IMR-90 (cell line): ENCODE measurements around the gene KRT39. TPM values are rescaled to one million over a fixed set of nuclear protein-coding genes. Genes with fewer than 3 reads are reported as not detected.

Source experiments
- ATAC-seq: fragments of 200-7000 bp; cut with Tn5 transposase; 2 replicates; pipeline ENCODE4 v1.9.1; 2020; ENCODE audit warnings: low read depth, mild to moderate bottlenecking, moderate library complexity
- BruUV-seq: library from RNA; stranded (reverse); fragments of 400-500 nt; replicated peaks from 2 replicates; lab custom pipeline; 2021; lab: Mats Ljungman, UMichigan
- CTCF ChIA-PET: fragments of 300-600 bp; formaldehyde crosslinking; extraction: SDS; loops from one replicate; lab custom pipeline; 2021; ENCODE audit warnings: antibody characterized with exemption; lab: Yijun Ruan, JAX
- POLR2A ChIA-PET: fragments of 300-600 bp; sonication (Branson Sonifier 250); formaldehyde crosslinking; loops from one replicate; lab custom pipeline; 2022; ENCODE audit warnings: antibody characterized with exemption; ENCODE audit not compliant: unreplicated experiment; lab: Charles Lee
- DNase-seq: peaks from one replicate; pipeline ENCODE4 v3.0.0; 2013
- H2AFZ ChIP-seq: replicated peaks from 2 replicates; pipeline ENCODE3; 2013; ENCODE audit warnings: low read length, mild to moderate bottlenecking; ENCODE audit not compliant: poor library complexity
- H2AK5ac ChIP-seq: 2 replicates; pipeline ENCODE4 v1.6.1; 2013; ENCODE audit warnings: low read depth, low read length, inconsistent platforms
- H2AK9ac ChIP-seq: replicated peaks from 2 replicates; pipeline ENCODE3; 2013; ENCODE audit warnings: mild to moderate bottlenecking, low read depth, low read length, moderate library complexity; ENCODE audit not compliant: poor library complexity
- H2BK120ac ChIP-seq: 2 replicates; pipeline ENCODE4 v1.6.1; 2013; ENCODE audit warnings: low read depth, low read length, inconsistent platforms
- H2BK15ac ChIP-seq: 3 replicates; pipeline ENCODE4 v1.6.1; 2013; ENCODE audit warnings: low read depth, low read length, inconsistent platforms
- H2BK20ac ChIP-seq: 2 replicates; pipeline ENCODE4 v1.6.1; 2013; ENCODE audit warnings: low read depth, mild to moderate bottlenecking, inconsistent platforms, low read length, moderate library complexity
- H2BK5ac ChIP-seq: 2 replicates; pipeline ENCODE4 v1.6.1; 2013; ENCODE audit warnings: mild to moderate bottlenecking, low read depth, low read length, inconsistent platforms; ENCODE audit not compliant: poor library complexity, severe bottlenecking
- H3K14ac ChIP-seq: replicated peaks from 2 replicates; pipeline ENCODE4 v1.6.1; 2013; ENCODE audit warnings: low read depth, low read length, inconsistent platforms
- H3K18ac ChIP-seq: 2 replicates; pipeline ENCODE4 v1.6.1; 2013; ENCODE audit warnings: low read depth, low read length, control low read depth
- H3K23ac ChIP-seq: 2 replicates; pipeline ENCODE4 v1.6.1; 2013; ENCODE audit warnings: low read depth, low read length, inconsistent platforms
- H3K27ac ChIP-seq: 2 replicates; pipeline ENCODE4 v1.5.1; 2013; ENCODE audit warnings: mild to moderate bottlenecking, control low read depth, low read length; ENCODE audit not compliant: insufficient read depth
- H3K27me3 ChIP-seq: 2 replicates; pipeline ENCODE4 v1.6.1; 2013; ENCODE audit warnings: low read length; ENCODE audit not compliant: control insufficient read depth, insufficient read depth
- H3K36me3 ChIP-seq: 2 replicates; pipeline ENCODE4 v1.6.1; 2013; ENCODE audit warnings: low read length, mixed read lengths; ENCODE audit not compliant: control insufficient read depth, insufficient read depth
- H3K4ac ChIP-seq: 2 replicates; pipeline ENCODE4 v1.6.1; 2013; ENCODE audit warnings: low read depth, low read length, inconsistent platforms
- H3K4me1 ChIP-seq: 2 replicates; pipeline ENCODE4 v1.6.1; 2013; ENCODE audit warnings: low read length, mixed read lengths; ENCODE audit not compliant: control insufficient read depth, insufficient read depth
- H3K4me2 ChIP-seq: 2 replicates; pipeline ENCODE4 v1.6.1; 2013; ENCODE audit warnings: low read depth, mild to moderate bottlenecking, control low read depth, low read length, moderate library complexity
- H3K4me3 ChIP-seq: 2 replicates; pipeline ENCODE4 v1.5.1; 2013; ENCODE audit warnings: low read depth, mild to moderate bottlenecking, control low read depth, low read length, moderate library complexity; ENCODE audit not compliant: insufficient read depth
- H3K56ac ChIP-seq: 2 replicates; pipeline ENCODE4 v1.6.1; 2013; ENCODE audit warnings: low read length, inconsistent platforms; ENCODE audit not compliant: insufficient read depth; ENCODE audit errors: extremely low read depth
- H3K79me1 ChIP-seq, 2 experiments: 2 replicates each; pipeline ENCODE4 v1.6.1; 2013; ENCODE audit warnings: low read length in 2 of 2, inconsistent platforms in 1 of 2, low read depth in 1 of 2
- H3K9ac ChIP-seq: 2 replicates; pipeline ENCODE4 v1.6.1; 2013; ENCODE audit warnings: low read depth, low read length, control low read depth
- H3K9me1 ChIP-seq: 2 replicates; pipeline ENCODE4 v1.6.1; 2013; ENCODE audit warnings: low read length, inconsistent platforms; ENCODE audit not compliant: insufficient read depth
- H3K9me3 ChIP-seq: 2 replicates; pipeline ENCODE4 v1.6.1; 2013; ENCODE audit warnings: low read length; ENCODE audit not compliant: control insufficient read depth, insufficient read depth
- H4K20me1 ChIP-seq: 2 replicates; pipeline ENCODE4 v1.6.1; 2013; ENCODE audit warnings: low read length, inconsistent platforms; ENCODE audit not compliant: insufficient read depth
- H4K5ac ChIP-seq: 2 replicates; pipeline ENCODE4 v1.6.1; 2013; ENCODE audit warnings: mild to moderate bottlenecking, low read depth, low read length, control low read depth
- H4K8ac ChIP-seq, 2 experiments: 2 replicates each; pipeline ENCODE4 v1.6.1; 2013; ENCODE audit warnings: low read depth in 2 of 2, low read length in 2 of 2, control low read depth in 1 of 2, inconsistent platforms in 1 of 2
- H4K91ac ChIP-seq: 2 replicates; pipeline ENCODE4 v1.6.1; 2013; ENCODE audit warnings: low read depth, low read length, inconsistent platforms; ENCODE audit not compliant: insufficient read depth
- BHLHE40 ChIP-seq: fragments of 150-350 bp; IDR thresholded peaks from 2 replicates; pipeline ENCODE4 v1.6.1; 2016; ENCODE audit warnings: mild to moderate bottlenecking, low read depth, low read length
- CEBPB ChIP-seq: IDR thresholded peaks from 2 replicates; pipeline ENCODE4 v1.6.1; 2012; ENCODE audit warnings: low read depth, low read length, improper control_type of control experiment
- CHD1 ChIP-seq: IDR thresholded peaks from 2 replicates; pipeline ENCODE4 v1.6.1; 2012; ENCODE audit warnings: low read depth, low read length, improper control_type of control experiment
- CTCF ChIP-seq: conservative IDR thresholded peaks from 2 replicates; pipeline ENCODE4 v1.5.1; 2012; ENCODE audit warnings: mild to moderate bottlenecking, low read depth, low read length, improper control_type of control experiment
- FOS ChIP-seq: fragments of 150-350 bp; IDR thresholded peaks from 2 replicates; pipeline ENCODE4 v1.6.1; 2016; ENCODE audit warnings: low read depth, low read length
- MAFK ChIP-seq: IDR thresholded peaks from 2 replicates; pipeline ENCODE4 v1.6.1; 2012; ENCODE audit warnings: low read depth, low read length, improper control_type of control experiment
- MAZ ChIP-seq: IDR thresholded peaks from 2 replicates; pipeline ENCODE4 v1.6.1; 2012; ENCODE audit warnings: low read depth, mild to moderate bottlenecking, low read length, improper control_type of control experiment, moderate library complexity, borderline replicate concordance
- MXI1 ChIP-seq: IDR thresholded peaks from 2 replicates; pipeline ENCODE4 v1.6.1; 2012; ENCODE audit warnings: low read depth, mild to moderate bottlenecking, low read length, moderate library complexity, borderline replicate concordance
- NFE2L2 ChIP-seq: fragments of 150-350 bp; IDR thresholded peaks from 2 replicates; pipeline ENCODE4 v1.6.1; 2016; ENCODE audit warnings: low read depth, mild to moderate bottlenecking, low read length
- POLR2A ChIP-seq: IDR thresholded peaks from 2 replicates; pipeline ENCODE4 v1.6.1; 2012; ENCODE audit warnings: mild to moderate bottlenecking, low read depth, low read length
- RAD21 ChIP-seq: IDR thresholded peaks from 2 replicates; pipeline ENCODE4 v1.6.1; 2012; ENCODE audit warnings: low read length, improper control_type of control experiment
- RCOR1 ChIP-seq: IDR thresholded peaks from 2 replicates; pipeline ENCODE4 v1.6.1; 2012; ENCODE audit warnings: mild to moderate bottlenecking, low read length, improper control_type of control experiment; ENCODE audit not compliant: insufficient replicate concordance
- RFX5 ChIP-seq: IDR thresholded peaks from 2 replicates; pipeline ENCODE4 v1.8.0; 2012; ENCODE audit warnings: low read depth, mild to moderate bottlenecking, low read length, moderate library complexity
- SMC3 ChIP-seq: fragments of 150-350 bp; IDR thresholded peaks from 2 replicates; pipeline ENCODE4 v1.6.1; 2016; ENCODE audit warnings: low read depth, mild to moderate bottlenecking, antibody characterized with exemption, low read length, moderate library complexity
- WGBS, 2 experiments: methylation state at CpG; one replicate each; pipeline versions ENCODE4 v1.1.5 to v1.1.7; 2013; ENCODE audit warnings: missing lambda C conversion rate in 2 of 2; ENCODE audit not compliant: insufficient read length in 1 of 2; ENCODE audit errors: extremely low coverage in 2 of 2; 5-methylcytosine and 5-hydroxymethylcytosine counted together
- dilution Hi-C: fragments of 300-500 bp; cut with HindIII; formaldehyde crosslinking; loops from one replicate; pipeline ENCODE4 v1.14.3; 2018; ENCODE audit warnings: low sequenced_read_pairs; ENCODE audit not compliant: unreplicated experiment
- in situ Hi-C: fragments of 300-500 bp; cut with MboI; formaldehyde crosslinking; loops from 3 replicates; pipeline ENCODE4 v1.14.3; 2019; ENCODE audit warnings: low sequenced_read_pairs, inconsistent platforms, mixed read lengths
- intact Hi-C: fragments of 100-400 bp; cut with micrococcal nuclease; formaldehyde crosslinking; loops from 2 replicates; pipeline ENCODE4 v1.10.0; 2022
- polyA plus RNA-seq, 3 experiments: library from polyadenylated mRNA; depleted of rRNA; stranded (reverse); fragments of >200 nt; gene quantifications; 2 replicates each; pipeline ENCODE4 v1.2.3, GENCODE V29; 2012; ENCODE audit warnings: low replicate concordance in 1 of 3
- total RNA-seq: library from RNA; depleted of rRNA; stranded (reverse); fragments of >200 nt; gene quantifications from 2 replicates; pipeline ENCODE4 v1.2.3, GENCODE V29; 2012
- TF ChIP-seq, protein P1 (sequence below): fragments of 150-350 bp; IDR thresholded peaks from 2 replicates; pipeline ENCODE4 v1.6.1; 2016; ENCODE audit warnings: low read depth, mild to moderate bottlenecking, low read length, moderate library complexity, borderline replicate concordance
- TF ChIP-seq, protein P2 (sequence below): fragments of 150-350 bp; IDR thresholded peaks from 2 replicates; pipeline ENCODE4 v1.6.1; 2017; ENCODE audit warnings: mild to moderate bottlenecking, antibody characterized with exemption, low read length, low read depth

Gene KRT39
- total and polyA plus RNA-seq, 2 of the 4 experiments (the other 2 are of a cell fraction) = 0.15 TPM; not detected in 1

GRCh38 chr17:40961591-40961990 is 5.2 kb downstream of the KRT39 start:
- POLR2A ChIA-PET = interaction anchor here (0.5 kb wide), 1 partner anchor 418 kb away, joined by 10 read pairs; no protein-coding TSS in a partner anchor
- H2AK9ac ChIP-seq = no peak overlapping the region
- H2BK20ac ChIP-seq = no peak overlapping the region
- H3K36me3 ChIP-seq = no peaks in the 10 kb centered on the region
- peaks cover 8% of the 10 kb centered on the region for H3K4me1 ChIP-seq
- DNase-seq = no peak
- no peak overlapping the region for H3K9ac ChIP-seq
- H4K20me1 ChIP-seq = no peaks in the 10 kb centered on the region
- no peaks in the 10 kb centered on the region for H3K27me3 ChIP-seq
- no peak overlapping the region for H3K14ac ChIP-seq
- no peak overlapping the region; the same call in 1 of the 2 replicates for H3K18ac ChIP-seq
- no peak overlapping the region for H3K4ac ChIP-seq
- no peaks in the 10 kb centered on the region for H3K79me1 ChIP-seq
- no peak for ATAC-seq
- H2AFZ ChIP-seq = no peak overlapping the region
- H2BK5ac ChIP-seq = no peak overlapping the region
- H2BK120ac ChIP-seq = no peak overlapping the region
- CTCF ChIA-PET = interaction anchor here (1.0 kb wide), 1 partner anchor 361 kb away, joined by 4 read pairs; no protein-coding TSS in a partner anchor
- BruUV-seq = no TSS peak
- WGBS, 2 experiments = no CpG with 5 or more reads among the region's 1 CpG
- peaks cover 9% of the 10 kb centered on the region for H3K9me1 ChIP-seq
- TF ChIP-seq CEBPB (no peak), MXI1 (no peak), FOS (no peak), RCOR1 (no peak), MAFK (no peak), BHLHE40 (no peak), SMC3 (no peak), POLR2A (no peak), RFX5 (no peak), MAZ (no peak), RAD21 (no peak), CHD1 (no peak), CTCF (no peak), NFE2L2 (no peak)
- TF ChIP-seq, protein P1, sequence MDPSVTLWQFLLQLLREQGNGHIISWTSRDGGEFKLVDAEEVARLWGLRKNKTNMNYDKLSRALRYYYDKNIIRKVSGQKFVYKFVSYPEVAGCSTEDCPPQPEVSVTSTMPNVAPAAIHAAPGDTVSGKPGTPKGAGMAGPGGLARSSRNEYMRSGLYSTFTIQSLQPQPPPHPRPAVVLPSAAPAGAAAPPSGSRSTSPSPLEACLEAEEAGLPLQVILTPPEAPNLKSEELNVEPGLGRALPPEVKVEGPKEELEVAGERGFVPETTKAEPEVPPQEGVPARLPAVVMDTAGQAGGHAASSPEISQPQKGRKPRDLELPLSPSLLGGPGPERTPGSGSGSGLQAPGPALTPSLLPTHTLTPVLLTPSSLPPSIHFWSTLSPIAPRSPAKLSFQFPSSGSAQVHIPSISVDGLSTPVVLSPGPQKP = no peak
- TF ChIP-seq, protein P2, sequence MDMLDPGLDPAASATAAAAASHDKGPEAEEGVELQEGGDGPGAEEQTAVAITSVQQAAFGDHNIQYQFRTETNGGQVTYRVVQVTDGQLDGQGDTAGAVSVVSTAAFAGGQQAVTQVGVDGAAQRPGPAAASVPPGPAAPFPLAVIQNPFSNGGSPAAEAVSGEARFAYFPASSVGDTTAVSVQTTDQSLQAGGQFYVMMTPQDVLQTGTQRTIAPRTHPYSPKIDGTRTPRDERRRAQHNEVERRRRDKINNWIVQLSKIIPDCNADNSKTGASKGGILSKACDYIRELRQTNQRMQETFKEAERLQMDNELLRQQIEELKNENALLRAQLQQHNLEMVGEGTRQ = no peak
- in situ Hi-C loops (no loop called here), intact Hi-C loops (no loop called here), dilution Hi-C loops (no loop called here)
- H4K91ac ChIP-seq = no peak overlapping the region
- no peak overlapping the region for H3K56ac ChIP-seq
- H3K4me2 ChIP-seq = no peak overlapping the region
- H4K8ac ChIP-seq = no peak overlapping the region
- no peak overlapping the region for H3K27ac ChIP-seq
- no peak overlapping the region for H4K5ac ChIP-seq
- 0 out of 3 replicates have a peak overlapping the region, but pooled peaks have one; percentile 11 for H2BK15ac ChIP-seq
- no peak overlapping the region for H3K23ac ChIP-seq
- no peak overlapping the region for H3K4me3 ChIP-seq
- H2AK5ac ChIP-seq = peak overlapping the region; percentile 58; the same call in 1 of the 2 replicates
- H3K9me3 ChIP-seq = peaks cover 6% of the 10 kb centered on the region
